SK-N-MC (cell line): ENCODE data around the gene ZNF132.
"Not testable (repeated sequence)": the region's sequence is repeated elsewhere in the genome, so short reads cannot be mapped to it uniquely, and the experiment has no call there.

Source experiments
- DNase-seq: peaks from one replicate; pipeline ENCODE4 v3.0.0-alpha.2; 2011; ENCODE audit warnings: low read depth, low spot score
- H3K27ac ChIP-seq: fragments of 200-600 bp; sonication (generic); 2 replicates; pipeline ENCODE4 v1.5.1; 2016; ENCODE audit warnings: mixed run types
- H3K36me3 ChIP-seq: fragments of 200-600 bp; sonication (generic); 2 replicates; pipeline ENCODE4 v1.6.1; 2017; ENCODE audit warnings: antibody characterized with exemption, low read length, mixed read lengths; ENCODE audit not compliant: insufficient read depth
- H3K4me3 ChIP-seq: fragments of 200-600 bp; sonication (generic); 2 replicates; pipeline ENCODE4 v1.5.1; 2016
- H3K9ac ChIP-seq: fragments of 200-600 bp; sonication (generic); 2 replicates; pipeline ENCODE4 v1.8.0; 2017; ENCODE audit warnings: mixed run types, mixed read lengths; ENCODE audit not compliant: insufficient read length
- H3K9me3 ChIP-seq: fragments of 200-600 bp; sonication (generic); 2 replicates; pipeline ENCODE4 v1.6.1; 2017; ENCODE audit warnings: low read depth, mild to moderate bottlenecking, antibody characterized with exemption, low read length, moderate library complexity, mixed read lengths
- EZH2 ChIP-seq: fragments of 200-600 bp; sonication (generic); IDR thresholded peaks from one replicate; pipeline ENCODE4 v1.6.1; 2017; ENCODE audit warnings: antibody characterized with exemption
- FOXP2 ChIP-seq: optimal IDR thresholded peaks from 2 replicates; pipeline ENCODE3; 2011; ENCODE audit warnings: mild to moderate bottlenecking, moderate library complexity; ENCODE audit not compliant: insufficient read depth; ENCODE audit errors: extremely low read length, control extremely low read depth
- POLR2AphosphoS5 ChIP-seq: IDR thresholded peaks from 2 replicates; pipeline ENCODE4 v1.6.1; 2012; ENCODE audit warnings: mild to moderate bottlenecking, low read depth, low read length, borderline replicate concordance

ZNF132 gene

DNA sequence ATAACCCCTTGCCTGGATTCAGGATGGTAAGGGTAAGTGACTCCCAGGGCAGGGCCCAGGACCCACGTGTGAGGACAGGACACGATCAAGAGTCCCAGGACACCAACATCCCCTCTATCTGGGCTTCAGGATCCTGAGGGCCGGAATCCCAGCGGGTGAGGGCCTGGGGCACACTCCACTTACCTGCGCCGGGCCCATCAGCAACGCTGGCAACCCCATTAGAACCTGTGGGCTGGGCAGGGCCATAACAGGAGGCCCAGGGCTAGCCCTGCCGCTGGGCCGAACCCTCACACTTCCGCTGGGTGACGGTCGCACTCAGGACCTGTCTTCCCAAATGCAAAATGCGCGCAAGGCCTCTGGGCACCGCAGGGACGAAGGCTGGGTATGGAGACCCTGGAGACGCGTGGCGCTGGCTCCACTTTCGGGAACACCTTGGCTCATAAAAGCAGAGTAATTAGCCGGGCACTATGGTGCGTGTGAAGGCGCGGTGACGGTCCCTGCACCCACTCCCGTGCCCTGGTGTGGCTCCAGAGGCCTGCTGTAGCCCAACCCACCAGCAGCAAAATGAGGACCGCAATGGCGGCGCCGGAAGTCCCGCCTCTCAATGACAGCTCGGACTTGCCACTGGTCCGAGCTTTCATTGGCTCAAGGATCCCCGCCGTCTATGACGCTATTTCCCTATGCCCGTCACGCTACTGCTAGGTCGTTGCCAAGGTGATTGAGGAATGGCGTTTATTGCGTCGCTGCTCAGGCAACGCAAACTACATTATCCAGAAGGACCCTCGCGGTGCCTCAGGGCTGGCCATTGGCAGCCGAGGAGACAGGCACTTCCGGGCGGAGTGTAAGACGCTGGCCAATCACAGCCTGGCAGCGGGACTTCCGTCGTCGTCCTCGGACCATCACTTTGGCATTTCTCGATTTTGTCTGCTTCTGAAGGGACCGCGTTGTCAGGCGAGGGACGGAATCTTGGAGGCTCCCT, at the start of gene ZNF132:
TSS of gene ZNF132 (minus strand) at position 578 of the 979 bp plus-strand sequence. CDS start at position 246, 332 bp downstream.
- no peak within 1 kb of the TSS for H3K4me3 ChIP-seq
- peak; percentile 12 for DNase-seq
- TF ChIP-seq EZH2: no peak
- TF ChIP-seq FOXP2: no peak
- TF ChIP-seq POLR2AphosphoS5: no peak
- H3K27ac ChIP-seq: no peak within 1 kb of the TSS
- no peak within 1 kb of the TSS for H3K9ac ChIP-seq
- H3K9me3 ChIP-seq: no peaks in the 10 kb centered on the region
- no peaks in the 10 kb centered on the region for H3K36me3 ChIP-seq

DNA sequence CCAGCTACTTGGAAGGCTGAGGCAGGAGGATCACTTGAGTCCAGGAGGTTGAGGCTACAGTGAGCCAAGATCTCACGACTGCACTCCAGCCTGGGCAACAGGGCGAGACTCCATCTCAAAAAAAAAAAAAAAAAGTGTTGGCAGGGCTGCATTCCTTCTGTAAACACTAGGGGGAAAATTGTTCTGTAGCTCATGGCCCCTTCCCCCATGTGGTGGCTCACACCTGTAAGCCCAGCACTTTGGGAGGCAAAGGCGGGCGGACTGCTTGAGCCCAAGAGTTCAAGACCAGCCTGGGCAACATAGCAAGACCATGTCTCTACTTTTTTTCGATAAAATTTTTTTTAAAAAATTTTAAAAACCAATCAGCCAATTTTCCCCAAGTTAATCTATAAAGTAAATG, 44.4 kb upstream of the ZNF132 start:
- H3K9ac ChIP-seq, DNase-seq, H3K36me3 ChIP-seq, H3K27ac ChIP-seq, H3K9me3 ChIP-seq, H3K4me3 ChIP-seq: not testable (repeated sequence)

DNA sequence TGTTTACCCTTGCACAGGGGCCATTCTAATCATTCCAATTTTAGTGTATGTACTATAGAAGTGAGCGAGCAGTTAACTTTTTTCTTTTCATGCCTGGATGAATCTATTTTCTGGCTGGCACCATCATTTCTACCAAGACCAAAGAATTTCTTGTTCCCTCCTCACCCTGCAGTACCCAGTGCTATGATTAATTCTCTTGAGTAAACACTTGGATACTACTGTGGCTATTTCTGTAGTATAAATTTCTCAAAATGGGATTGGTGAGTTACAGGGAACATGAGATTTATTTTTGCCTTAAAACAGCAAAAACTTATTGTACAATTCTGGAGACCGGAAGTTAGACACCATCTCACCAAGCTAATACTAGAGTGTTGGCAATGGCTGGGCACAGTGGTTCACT, 43.8 kb upstream of the ZNF132 start:
- Histone ChIP-seq H3K36me3 (no peaks in the 10 kb centered on the region), H3K9ac (no peak overlapping the region), H3K4me3 (no peak overlapping the region), H3K27ac (0 out of 2 replicates have a peak overlapping the region, but pooled peaks have one; percentile 31), H3K9me3 (no peaks in the 10 kb centered on the region)
- TF ChIP-seq EZH2 (no peak), POLR2AphosphoS5 (no peak), FOXP2 (no peak)
- DNase-seq: no peak

DNA sequence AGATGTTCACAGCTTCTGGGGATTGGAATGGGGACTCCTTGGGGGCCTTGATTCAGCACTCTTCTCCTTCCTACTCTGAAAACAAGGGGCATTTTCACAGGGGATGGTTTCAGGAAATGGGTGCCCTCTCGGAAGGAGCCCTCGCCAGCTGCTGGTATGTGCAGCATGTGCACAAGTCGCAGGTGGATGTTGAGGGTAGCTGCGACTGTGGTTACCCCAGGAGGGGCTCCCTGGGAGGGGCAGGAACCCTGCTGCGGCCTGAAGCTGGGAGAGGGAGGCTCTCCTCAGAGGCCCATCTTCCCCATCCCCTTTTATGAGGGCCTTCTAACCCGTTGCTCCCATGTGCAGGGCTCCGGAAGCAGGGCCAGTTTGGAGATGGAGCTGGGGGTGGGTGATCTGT, 42.4 kb upstream of the ZNF132 start:
- TF ChIP-seq FOXP2 (no peak), POLR2AphosphoS5 (no peak), EZH2 (no peak)
- Histone ChIP-seq H3K36me3 (no peaks in the 10 kb centered on the region), H3K27ac (no peak overlapping the region), H3K9me3 (no peaks in the 10 kb centered on the region), H3K4me3 (no peak overlapping the region), H3K9ac (no peak overlapping the region)
- DNase-seq: no peak

DNA sequence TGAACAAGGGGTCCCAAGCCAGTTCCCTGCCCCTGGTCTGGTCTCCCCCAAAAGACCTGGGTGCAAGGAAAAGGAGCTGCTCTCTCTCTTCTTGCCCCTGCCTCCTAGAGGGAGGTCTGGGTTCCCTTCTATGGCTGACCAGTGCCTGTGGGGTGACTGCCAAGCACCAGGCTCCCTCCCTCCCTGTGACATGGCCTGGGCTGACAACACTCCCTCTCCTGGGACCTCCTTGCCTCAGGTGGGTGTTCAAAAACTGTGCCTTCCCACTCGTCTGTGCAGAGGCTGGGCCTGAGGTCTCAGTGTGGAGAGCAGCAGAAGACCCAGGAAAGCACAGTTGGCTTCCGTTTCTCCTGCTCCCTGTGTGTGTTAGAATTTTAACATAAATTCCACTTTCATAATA, 40.9 kb upstream of the ZNF132 start:
- DNase-seq: no peak
- no peaks in the 10 kb centered on the region for H3K9me3 ChIP-seq
- TF ChIP-seq POLR2AphosphoS5 (no peak), EZH2 (no peak), FOXP2 (no peak)
- no peak overlapping the region for H3K9ac ChIP-seq
- no peaks in the 10 kb centered on the region for H3K36me3 ChIP-seq
- H3K27ac ChIP-seq: no peak overlapping the region
- no peak overlapping the region for H3K4me3 ChIP-seq

DNA sequence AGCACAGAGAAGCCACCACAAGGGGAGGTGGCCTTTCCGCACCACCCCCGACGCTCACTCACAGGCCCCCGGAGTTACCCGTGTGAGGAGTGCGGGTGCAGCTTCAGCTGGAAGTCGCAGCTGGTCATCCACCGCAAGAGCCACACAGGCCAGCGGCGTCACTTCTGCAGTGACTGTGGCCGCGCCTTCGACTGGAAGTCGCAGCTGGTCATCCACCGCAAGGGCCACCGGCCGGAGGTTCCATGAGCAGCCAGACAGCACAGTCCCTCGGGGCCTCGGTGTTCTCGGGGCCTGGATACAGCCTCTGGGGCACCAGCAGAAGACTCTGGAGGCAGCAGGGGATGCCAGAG, 40.5 kb upstream of the ZNF132 start:
- Histone ChIP-seq H3K27ac (no peak overlapping the region), H3K9me3 (no peaks in the 10 kb centered on the region), H3K4me3 (no peak overlapping the region), H3K9ac (no peak overlapping the region), H3K36me3 (no peaks in the 10 kb centered on the region)
- TF ChIP-seq POLR2AphosphoS5: no peak
- TF ChIP-seq FOXP2: no peak
- no peak for TF ChIP-seq EZH2
- no peak for DNase-seq

DNA sequence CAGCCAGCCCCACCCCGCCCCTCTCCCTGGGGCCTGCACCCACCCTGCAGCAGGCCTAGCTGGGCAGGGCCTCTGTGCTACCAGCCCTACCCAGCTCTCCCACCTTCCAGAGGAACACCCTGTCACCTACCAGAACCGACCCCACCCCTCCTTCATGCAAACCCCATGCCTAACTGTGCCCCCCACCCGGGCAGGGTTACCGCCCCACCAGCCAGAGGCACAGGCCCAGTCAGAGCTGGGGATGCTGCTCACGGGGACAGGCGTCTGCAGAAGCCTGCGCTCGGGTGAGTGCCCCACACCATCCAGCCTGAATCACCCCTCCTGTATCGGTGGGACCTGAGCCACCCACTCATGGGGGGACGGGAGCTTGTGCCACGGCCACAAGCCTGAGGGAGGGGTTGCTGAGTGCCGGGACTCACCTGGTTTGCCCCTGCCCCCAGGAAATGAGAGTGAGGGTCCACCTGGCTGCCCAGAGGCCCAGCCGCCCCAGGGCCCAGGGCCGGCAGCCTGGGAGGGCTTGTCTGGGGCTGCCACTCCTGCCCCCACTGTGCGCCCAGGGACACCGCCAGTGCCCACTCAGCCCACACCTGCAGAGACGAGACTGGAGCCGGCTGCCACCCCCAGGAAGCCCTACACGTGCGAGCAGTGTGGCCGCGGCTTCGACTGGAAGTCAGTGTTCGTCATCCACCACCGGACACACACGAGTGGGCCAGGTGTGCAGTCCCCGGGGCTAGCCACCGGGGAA, 40.0 kb upstream of the ZNF132 start:
- Histone ChIP-seq H3K27ac (no peak overlapping the region), H3K9ac (no peak overlapping the region), H3K4me3 (no peak overlapping the region), H3K9me3 (no peaks in the 10 kb centered on the region), H3K36me3 (no peaks in the 10 kb centered on the region)
- TF ChIP-seq FOXP2 (no peak), POLR2AphosphoS5 (no peak), EZH2 (no peak)
- no peak for DNase-seq

DNA sequence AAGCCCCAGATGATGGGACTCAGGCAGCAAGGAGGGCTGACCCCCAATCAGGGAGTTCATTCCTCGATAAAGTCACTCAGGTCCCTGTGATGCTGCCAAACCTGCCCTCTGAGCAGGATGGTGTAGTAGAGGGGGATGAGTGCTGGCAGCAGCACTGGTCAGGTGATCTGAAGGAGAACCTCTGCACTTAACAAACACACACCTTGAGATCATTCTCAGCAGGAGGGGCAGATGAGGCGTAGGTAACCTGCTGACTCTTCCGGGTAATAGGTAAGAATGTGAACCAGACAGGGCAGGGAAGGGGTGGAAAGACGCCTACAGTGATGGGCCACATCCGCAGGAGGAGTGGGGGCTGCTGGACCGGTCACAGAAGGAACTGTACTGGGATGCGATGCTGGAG, 39.4 kb upstream of the ZNF132 start:
- Histone ChIP-seq H3K36me3 (no peaks in the 10 kb centered on the region), H3K4me3 (no peak overlapping the region), H3K9ac (no peak overlapping the region), H3K27ac (no peak overlapping the region), H3K9me3 (no peaks in the 10 kb centered on the region)
- TF ChIP-seq POLR2AphosphoS5 (no peak), EZH2 (no peak), FOXP2 (no peak)
- no peak for DNase-seq
